Suprapubic skin (tissue), 3 donors: Measurements from ENCODE around the gene ATXN7.

ENCODE experiments used
- EP300 ChIP-seq: sonication (generic); formaldehyde crosslinking; IDR thresholded peaks from one replicate; pipeline ENCODE4 v1.6.1; 2017; ENCODE audit warnings: antibody characterized with exemption
- POLR2A ChIP-seq, 2 donors: fragments of 450-650 bp; IDR thresholded peaks; one replicate each; pipeline ENCODE4 v1.6.1; 2017; ENCODE audit warnings: antibody characterized with exemption in 2 of 2, mild to moderate bottlenecking in 2 of 2, moderate library complexity in 2 of 2
- TF ChIP-seq, protein P1 (sequence below), 2 donors: fragments of 200-600 bp in 1 of 2; fragments of 450-650 bp in 1 of 2; sonication (generic) in 1 of 2; IDR thresholded peaks; one replicate each; pipeline ENCODE4 v1.5.1; 2016 to 2019; ENCODE audit warnings: antibody characterized with exemption in 2 of 2, mild to moderate bottlenecking in 1 of 2, moderate library complexity in 1 of 2

GRCh38 chr3:64023861-64024223 is 160.2 kb downstream of the ATXN7 start:
- TF ChIP-seq EP300 = no peak
- TF ChIP-seq, protein P1, sequence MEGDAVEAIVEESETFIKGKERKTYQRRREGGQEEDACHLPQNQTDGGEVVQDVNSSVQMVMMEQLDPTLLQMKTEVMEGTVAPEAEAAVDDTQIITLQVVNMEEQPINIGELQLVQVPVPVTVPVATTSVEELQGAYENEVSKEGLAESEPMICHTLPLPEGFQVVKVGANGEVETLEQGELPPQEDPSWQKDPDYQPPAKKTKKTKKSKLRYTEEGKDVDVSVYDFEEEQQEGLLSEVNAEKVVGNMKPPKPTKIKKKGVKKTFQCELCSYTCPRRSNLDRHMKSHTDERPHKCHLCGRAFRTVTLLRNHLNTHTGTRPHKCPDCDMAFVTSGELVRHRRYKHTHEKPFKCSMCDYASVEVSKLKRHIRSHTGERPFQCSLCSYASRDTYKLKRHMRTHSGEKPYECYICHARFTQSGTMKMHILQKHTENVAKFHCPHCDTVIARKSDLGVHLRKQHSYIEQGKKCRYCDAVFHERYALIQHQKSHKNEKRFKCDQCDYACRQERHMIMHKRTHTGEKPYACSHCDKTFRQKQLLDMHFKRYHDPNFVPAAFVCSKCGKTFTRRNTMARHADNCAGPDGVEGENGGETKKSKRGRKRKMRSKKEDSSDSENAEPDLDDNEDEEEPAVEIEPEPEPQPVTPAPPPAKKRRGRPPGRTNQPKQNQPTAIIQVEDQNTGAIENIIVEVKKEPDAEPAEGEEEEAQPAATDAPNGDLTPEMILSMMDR (IDR thresholded peaks at IDR 0.05) = no peak
- no peak for TF ChIP-seq POLR2A (IDR thresholded peaks at IDR 0.05)
